Measurements from ENCODE around the gene ASIC3.

The ASIC3 gene

DNA sequence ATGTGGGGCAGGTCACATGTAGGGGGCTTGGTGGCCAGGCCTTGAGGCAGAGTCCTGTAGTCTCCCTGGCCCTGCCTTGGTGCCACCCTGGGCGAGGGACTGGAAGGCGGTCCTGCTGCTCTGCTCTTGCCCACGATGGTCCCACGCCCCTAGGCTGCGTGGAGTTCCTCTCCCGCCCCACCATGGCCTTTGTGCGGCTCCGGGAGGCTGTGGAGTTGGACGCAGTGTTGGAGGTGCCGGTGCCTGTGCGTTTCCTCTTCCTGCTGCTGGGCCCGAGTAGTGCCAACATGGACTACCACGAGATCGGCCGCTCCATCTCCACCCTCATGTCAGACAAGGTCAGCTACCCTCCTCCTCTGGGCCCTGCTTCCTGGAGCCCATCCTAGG lies 22.2 kb downstream of the ASIC3 start:
- no peak for DNase-seq (ENCODE audit: low spot score)

DNA sequence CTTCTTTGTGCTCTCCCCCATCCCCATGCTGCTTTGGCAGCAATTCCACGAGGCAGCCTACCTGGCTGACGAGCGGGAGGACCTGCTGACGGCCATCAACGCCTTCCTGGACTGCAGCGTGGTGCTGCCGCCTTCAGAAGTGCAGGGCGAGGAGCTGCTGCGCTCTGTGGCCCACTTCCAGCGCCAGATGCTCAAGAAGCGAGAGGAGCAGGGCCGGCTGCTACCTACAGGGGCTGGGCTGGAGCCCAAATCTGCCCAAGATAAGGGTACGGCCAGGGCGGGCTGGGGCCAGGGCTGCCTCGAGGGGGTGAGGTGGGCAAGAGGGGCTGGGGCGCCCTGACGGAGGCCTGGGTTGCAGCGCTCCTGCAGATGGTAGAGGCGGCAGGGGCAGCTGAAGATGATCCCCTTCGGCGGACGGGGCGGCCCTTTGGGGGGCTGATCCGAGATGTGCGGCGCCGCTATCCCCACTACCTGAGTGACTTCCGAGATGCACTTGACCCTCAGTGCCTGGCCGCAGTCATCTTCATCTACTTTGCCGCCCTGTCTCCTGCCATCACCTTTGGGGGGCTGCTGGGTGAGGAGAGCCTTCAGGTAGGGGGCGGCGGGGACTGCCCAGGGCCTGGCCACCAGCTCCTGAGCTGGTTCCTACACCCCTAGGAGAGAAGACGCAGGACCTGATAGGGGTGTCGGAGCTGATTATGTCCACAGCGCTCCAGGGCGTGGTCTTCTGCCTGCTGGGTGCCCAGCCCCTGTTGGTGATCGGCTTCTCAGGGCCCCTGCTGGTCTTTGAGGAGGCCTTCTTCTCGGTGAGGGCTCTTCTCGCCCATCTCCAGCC lies 22.9 kb downstream of the ASIC3 start:
- DNase-seq (ENCODE audit: low spot score) = no peak

DNA sequence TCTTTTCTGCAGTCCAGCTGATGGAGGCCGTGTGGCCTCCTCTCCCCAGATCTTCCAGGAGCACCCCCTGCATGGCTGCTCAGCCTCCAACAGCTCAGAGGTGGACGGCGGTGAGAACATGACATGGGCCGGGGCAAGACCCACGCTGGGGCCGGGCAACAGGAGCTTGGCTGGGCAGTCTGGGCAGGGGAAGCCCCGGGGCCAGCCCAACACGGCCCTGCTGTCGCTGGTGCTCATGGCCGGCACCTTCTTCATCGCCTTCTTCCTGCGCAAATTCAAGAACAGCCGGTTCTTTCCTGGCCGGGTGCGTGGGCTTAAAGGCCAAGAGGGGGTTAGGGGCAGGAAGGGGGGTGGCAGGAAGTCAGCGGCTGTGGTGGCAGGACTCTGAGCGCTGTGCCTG lies 25.7 kb downstream of the ASIC3 start:
- DNase-seq (ENCODE audit: low spot score) = no peak

DNA sequence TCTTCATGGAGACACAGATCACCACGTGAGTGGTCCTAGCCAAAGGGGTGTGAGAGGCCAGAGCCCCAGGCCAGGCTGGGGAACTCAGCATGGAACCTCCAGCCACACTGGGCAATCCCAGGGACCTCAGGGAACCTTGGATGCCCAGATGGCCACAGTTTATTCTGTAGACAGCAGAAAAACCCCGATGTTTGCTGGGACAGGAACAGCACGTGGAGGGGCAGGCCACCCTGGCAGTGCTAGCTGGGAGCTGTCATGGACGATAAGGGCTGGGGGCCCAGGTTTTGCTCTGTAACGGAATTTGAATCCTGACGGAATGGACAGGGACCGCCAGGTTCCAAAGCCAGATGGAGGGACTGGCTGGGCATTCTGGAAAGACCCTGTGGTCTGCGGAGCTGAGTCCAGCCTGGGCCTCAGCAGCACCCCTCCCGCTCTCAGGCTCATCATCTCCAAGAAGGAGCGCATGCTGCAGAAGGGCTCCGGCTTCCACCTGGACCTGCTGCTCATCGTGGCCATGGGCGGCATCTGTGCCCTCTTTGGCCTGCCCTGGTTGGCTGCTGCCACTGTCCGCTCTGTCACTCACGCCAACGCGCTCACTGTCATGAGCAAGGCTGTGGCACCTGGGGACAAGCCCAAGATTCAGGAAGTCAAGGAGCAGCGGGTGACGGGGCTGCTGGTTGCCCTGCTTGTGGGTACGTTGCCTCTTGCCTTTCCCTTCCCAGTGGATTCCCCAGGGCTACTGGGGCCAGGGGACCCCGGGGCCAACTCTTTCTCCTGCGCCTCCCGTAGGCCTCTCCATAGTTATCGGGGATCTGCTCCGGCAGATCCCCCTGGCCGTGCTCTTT lies 26.7 kb downstream of the ASIC3 start:
- no peak for DNase-seq (ENCODE audit: low spot score)

DNA sequence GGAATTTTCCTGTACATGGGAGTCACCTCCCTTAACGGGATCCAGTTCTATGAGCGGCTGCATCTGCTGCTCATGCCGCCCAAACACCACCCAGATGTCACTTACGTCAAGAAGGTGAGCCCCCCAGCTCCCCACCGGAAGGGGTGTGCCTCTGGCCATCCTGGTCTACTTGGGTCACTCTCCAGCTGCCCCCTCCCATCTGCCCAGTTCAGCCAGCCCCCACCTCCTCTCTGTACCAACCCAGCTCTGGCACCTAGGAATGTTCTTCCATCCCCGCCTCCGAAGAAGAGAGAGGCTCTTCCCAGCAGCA lies 27.3 kb downstream of the ASIC3 start:
- DNase-seq (ENCODE audit: low spot score) = no peak

DNA sequence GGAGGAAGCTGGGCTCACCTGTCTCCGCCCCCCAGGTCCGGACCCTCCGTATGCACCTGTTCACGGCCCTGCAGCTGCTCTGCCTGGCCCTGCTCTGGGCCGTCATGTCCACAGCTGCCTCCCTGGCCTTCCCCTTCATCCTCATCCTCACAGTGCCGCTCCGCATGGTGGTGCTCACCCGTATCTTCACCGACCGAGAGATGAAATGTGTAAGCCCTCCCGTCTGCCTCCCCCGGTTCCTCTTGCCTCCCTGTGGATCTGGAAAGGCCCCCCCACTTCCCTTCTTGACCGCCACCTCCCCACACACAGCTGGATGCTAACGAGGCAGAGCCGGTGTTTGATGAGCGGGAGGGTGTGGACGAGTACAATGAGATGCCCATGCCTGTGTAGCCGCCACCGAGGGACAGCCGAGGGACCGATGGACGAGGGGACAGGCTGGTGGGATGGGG lies 27.7 kb downstream of the ASIC3 start:
- no peak for DNase-seq (ENCODE audit: low spot score)

DNA sequence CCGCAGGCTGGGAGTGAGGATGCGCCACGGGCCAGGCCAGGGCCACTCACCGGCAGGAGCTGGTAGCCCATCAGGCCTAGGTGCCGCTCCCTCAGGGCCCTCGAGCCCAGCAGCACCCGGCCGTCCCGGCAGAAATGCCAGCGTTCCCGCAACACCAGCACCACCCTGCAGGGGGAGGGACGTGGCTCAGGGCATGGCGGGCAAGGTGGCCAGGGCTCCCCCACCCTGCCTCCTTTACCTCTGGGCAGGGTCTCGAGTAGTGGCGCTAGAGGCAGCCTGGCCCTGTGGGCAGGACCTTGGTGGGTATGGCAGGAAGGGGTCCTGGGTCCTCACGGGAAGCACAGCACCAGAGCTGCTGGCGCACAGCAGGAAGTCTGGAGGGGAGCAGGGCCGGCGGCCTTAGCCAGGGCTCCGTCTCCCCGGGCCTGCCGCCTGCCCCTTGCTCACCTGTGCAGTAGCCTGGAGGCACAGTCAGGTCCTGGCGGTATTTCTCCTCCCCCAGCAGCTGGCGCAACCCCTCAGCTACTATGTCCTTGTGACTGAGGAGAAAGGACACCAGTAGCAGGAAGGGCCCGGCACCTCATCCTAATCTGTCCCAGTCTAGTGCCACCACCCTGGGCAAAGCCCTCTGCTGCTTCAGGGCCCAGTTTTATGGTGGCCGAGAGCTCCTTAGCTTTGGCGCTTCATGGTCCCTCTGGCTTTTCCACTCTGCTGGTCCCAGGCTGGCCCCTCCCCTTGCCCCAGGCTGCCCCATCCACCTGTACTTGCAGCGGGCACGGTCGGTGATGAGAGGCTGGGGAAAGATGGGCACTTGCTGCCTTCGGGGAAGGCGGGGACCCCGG lies 28.8 kb downstream of the ASIC3 start:
- peak; percentile 77 for DNase-seq (ENCODE audit: low spot score)

DNA sequence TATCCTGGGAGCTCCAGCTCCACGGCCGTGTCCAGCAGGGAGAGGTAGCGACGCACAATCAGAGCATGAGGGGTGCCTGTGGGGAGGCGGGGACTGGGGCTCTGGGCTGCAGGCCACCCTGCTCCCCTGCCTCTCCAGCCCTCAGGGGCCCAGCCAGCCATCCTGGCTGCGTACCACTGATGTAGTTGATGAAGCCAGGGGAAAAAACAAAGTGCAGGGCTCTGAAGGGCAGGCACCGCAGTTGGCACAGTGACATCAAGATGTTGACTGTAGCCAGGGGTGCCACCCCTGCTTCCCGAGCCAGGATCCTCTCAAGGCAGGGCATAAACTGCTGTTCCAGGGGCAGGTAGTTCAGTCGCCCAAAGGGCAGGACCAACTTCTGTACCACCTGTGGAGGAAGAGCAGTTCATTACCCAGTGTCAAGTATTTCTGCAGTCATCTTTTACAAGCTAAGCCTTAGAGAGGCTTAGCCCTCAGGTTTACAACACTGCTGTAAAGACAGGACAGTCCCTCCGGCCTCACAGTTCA lies 29.4 kb downstream of the ASIC3 start:
- no peak for DNase-seq (ENCODE audit: low spot score)

DNA sequence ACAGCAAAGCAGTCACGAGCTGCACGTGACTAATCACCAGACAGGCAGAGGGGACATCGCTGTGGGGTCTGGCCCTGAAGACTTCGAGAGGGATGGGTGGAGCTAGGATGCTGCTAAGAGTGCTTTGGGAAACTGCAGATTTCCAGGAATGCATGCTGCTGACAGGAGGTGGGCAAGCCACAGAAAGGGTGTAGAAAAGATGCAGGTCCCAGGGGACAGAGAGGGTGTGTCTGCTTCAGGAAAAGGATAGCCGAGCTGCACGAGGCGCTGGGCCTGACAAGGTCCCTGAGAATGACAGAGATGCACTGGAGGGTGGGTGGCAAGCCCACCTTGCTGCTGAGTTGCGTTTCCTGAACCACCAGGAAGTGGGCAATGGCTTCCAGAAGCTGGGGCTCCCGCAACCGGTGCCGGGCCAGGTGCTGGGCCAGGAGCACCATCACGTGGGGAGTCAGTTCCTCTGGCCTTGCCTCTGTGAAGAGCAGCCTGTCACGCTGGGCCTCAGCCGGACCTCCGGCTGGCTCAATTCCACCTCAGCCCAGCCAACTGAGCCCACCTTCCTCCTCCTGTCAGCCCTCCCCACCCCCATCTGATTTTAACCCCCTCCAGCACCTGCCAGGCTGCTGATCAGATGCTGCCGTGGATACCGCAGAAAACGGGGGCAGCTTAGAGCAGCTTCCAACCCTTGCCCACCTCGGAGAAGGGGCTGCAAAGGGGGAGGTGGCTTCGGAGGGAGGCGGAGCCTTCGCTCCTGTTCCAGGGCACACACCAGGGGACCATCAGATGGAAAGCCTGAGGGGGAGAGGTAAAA lies 30.1 kb downstream of the ASIC3 start:
- DNase-seq (ENCODE audit: low spot score) = no peak

DNA sequence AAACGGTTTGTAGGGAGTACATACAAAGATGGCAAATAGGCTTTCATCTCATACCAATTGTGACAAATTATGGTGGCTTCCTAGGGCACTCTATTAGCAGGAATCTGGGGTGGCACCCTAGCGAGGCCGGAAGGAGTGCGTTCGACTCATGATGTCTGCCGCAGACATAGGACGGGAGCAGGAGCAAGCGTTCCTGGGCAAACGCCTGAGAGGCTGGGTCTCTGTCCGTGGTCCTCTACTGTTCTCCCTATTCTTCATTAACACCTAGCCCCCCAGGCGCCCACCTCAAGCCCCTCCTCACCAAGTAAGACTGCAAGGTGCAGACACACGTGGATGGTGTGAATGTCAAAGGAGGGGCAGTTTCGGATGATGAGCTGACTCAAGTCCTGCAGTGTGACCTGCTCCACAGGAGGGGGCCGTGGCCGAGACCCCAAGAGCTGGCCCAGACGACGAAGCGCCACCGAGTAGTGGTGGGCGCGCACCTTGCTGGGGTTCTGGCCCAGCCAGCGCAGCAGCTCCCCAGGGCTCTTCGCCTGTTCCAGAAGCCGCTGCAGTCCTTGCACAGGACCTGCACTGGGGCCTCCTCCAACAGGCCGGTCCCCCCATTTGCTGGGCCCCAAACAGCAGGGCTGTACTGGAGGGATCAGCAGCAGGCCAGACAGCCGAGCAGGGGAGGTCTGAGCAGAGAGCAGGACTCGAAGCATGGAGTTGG lies 31.0 kb downstream of the ASIC3 start:
- no peak for DNase-seq (ENCODE audit: low spot score)

DNA sequence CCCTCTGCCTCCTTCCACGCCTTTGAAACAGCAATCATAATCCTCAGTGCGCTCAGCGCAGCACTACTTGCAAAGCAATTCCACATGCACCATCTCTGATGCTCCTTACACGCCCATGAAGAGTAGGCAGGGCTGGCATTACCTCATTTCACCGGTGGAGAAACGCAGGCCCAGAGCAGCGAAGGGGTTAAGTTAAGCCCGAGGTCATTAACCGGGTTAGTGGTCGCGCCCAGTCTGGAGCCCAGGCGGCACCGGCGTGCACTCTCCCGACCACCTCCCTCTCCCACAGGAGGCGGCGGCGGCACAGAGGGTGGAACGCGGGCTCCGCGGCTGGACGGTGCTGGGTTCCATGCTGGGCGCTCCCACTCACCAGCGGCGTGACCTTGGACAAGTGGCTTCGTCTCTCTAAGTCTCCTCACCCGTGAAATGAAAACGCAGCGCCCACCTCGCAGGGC lies 31.8 kb downstream of the ASIC3 start:
- DNase-seq (ENCODE audit: low spot score) = no peak

DNA sequence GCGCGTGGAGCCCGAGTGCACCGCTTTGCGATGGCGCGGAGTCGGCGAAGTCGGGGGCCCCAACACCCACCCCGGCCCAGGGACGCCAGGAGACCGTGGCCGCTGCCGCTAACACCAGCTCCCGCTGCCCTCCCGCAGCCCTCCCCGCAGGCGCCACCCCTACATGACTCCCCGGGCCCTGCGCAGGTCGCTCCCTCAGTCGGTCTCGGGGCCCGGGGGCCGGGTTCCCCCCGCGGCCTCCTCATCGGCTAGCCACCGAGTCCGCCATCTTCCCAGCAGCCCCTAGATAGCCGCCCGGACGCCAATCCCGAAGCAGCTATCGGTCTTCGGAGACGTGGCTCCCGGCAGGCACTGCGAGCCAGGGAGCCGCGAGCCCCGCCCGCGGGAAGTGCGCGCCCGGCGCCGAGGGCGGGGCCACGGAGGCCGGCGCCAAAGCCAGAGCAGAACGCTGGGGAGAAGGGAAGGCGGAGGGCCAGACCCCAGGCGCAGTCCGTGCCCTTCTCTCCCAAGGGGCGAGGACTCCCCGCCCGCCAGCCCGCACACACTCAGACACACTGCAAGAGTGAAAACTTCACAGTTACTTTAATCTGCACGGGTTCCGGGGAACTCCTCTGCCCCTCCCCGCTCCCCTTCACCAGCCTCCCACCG lies 32.3 kb downstream of the ASIC3 start, which contains the start of gene FASTK:
FASTK (minus strand) TSS at position 288 of the 648 bp plus-strand sequence; CDS start at position 245, 43 bp downstream.
- DNase-seq (ENCODE audit: low spot score) = peak; percentile 93

DNA sequence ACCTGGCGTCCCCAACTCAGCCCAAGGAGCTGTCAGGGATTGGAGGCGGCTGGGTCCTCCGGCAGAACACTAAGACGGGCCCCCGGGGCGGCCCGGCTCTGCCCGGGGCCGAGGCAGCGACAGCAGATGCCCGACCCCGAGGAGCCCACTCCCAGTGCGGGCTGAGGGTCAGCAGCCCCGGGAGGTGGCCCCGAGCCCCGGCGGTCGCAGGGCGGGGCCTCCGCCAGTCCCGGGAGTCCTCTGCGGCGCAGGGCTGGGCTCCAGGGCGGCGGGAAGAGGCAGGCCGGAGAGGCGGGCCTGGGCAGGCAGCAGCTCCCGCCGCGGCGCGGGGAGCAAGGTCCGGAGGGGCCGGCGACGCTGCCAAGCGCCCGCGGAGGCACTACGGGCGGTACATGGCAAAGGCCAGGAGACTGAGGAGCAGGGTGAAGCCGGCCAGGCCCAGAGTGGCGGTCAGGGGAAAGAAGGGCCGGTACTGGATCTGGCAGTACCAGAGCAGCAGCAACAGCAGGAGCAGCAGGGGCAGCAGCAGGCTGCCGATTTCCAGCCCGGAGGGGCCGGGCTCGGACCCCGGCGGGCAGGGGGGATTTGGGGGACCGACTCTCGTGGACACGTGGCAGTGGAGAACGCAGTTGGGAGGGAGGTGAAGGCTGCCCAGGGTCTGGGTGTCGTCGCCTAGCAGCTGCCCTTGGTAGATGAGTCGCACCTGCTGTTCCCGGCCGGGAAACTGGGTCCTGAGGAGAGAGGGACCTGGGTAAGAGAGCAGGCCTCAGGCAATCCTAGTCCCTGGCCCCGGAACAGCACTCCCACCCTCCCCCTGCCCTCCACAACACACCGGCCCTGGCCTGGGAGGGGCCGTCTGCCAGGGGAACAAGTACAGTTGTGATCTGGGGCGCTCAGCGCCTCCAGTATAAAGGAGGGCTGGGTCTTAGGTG lies 33.1 kb downstream of the ASIC3 start:
- DNase-seq (ENCODE audit: low spot score) = no peak

DNA sequence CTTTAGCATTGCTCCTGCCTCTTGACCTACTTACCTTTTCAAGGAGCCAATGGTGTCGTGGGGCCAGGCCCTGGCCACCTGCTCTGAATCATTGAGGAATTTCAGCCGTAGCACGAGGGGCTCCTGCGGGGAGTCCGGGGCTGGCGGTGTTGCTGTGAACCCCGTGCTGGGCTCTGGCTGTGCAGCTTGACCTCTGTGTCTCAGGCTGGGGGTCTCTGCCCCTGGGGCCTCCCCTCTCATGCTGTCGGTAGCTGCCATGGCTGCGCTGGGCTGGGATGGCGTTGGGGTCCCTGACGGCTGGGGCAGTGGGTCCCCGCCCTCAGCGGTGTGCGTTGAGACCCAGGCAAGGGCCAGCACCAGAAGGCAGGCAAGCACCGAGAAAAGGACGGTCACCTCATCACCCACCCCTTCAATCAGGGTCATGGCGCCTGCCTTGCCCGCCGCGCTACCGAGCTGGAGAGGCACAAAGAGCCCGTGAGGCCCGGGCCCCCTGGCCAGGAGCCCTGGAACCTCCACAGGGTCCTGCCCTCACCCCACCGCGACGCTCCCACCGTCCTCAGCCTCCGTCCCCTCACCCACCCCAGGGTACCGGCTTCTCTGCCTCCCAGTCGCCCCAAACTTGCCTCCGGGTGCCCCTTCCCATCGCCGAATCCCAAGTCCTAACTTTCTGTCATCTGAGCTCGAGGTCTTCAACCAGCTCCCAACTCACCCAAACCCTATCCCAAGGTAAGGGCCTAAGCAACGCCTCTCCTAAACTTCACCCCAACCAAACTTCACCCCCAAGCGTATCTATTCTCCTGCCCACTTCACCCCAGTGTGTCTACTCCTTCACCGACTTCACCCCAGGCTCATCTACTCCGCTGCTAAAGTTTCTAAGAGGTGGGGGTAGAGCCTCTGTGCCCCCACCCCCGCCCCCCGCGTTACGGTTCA lies 34.1 kb downstream of the ASIC3 start:
- no peak for DNase-seq (ENCODE audit: low spot score)

DNA sequence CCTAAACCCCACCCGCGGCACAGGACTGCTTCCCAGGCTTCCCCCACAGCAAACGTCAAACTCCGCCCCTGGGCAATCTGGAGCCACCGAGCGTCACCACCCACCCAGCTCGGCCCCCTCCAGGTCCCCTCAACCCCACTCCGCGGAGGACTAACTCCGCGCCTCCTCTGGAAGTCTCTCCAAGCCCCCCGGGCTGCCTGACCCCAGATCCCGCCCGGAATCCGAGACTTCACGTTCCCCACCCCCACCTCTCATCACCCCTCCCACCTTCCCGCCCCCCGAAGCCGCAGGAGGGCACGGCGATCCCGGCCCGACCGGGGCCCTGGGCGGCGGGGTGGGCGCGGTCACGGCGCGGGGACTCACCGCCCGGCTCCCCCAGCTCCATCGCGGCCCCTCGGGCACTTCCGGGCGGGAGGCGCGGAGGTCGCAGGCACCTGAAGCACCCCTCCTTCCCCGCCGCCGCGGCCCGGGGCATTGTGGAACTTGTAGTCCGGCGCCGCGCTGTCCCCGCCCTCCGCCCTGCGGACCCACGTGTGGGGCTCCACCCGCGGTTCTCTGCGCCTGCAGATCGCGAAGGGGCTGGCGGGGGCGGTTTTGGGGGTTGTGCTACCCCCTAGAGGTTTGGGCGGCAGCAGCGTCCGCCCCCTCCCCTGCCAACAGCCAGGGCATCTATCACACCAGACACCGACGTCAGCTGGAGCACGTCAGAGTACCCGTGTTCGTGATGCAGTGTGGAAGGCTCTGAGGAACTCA lies 34.9 kb downstream of the ASIC3 start, which contains the start of gene TMUB1:
TMUB1 (minus strand) TSS at position 423 of the 753 bp plus-strand sequence. CDS start 930 bp downstream, outside the sequence.
- DNase-seq (ENCODE audit: low spot score) = peak; percentile 85

DNA sequence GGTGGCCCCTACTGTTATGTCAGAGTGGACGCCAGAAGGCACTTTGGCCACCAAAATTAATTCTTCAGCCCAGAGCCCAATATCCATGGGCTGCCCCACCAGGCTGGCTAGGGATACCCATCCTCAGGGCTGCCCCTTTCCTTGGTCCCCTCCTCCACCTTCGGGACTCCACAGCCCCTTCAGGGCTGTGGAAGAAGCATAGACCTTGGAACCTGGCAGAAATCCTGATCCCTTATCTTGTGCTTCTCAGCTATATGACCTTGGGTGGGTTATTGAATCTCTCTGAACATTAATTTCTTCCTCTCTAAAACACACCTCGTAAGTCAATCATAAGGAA lies 35.5 kb downstream of the ASIC3 start:
- DNase-seq (ENCODE audit: low spot score) = no peak

DNA sequence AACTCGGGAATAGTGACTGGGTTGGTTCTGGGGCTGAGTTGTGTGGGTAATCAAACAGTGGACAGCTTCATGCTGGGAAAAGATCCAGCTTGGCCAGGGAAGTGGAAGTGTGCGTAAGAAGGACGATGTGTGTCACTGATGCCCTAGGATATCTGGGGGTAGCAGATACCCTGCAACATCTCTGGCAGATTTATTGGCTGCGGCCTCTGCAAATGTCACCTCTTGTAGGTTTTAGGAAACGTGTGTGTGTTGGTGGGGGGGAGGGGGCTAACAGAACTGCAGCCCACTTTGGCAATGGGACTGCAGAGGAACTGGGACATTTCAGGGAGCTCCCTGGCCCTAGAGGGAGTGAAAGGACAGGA lies 37.0 kb downstream of the ASIC3 start:
- no peak for DNase-seq (ENCODE audit: low spot score)
